Gastroesophageal sphincter (tissue), 3 donors: ENCODE results near the gene ZFYVE16.

ENCODE experiments used
- EP300 ChIP-seq: sonication (generic); formaldehyde crosslinking; IDR thresholded peaks from one replicate; pipeline ENCODE4 v1.6.1; 2017; ENCODE audit warnings: antibody characterized with exemption, mild to moderate bottlenecking
- POLR2A ChIP-seq, 2 donors: fragments of 450-650 bp; IDR thresholded peaks; one replicate each; pipeline ENCODE4 v1.6.1; 2017; ENCODE audit warnings: antibody characterized with exemption in 2 of 2, mild to moderate bottlenecking in 2 of 2, moderate library complexity in 1 of 2
- TF ChIP-seq, protein P1 (sequence below), 4 experiments: fragments of 200-600 bp in 2 of 4; fragments of 450-650 bp in 2 of 4; sonication (generic) in 1 of 4; IDR thresholded peaks; one replicate each; pipeline ENCODE4 v1.5.1; 2017 to 2019; ENCODE audit warnings: antibody characterized with exemption in 4 of 4, mild to moderate bottlenecking in 2 of 4, moderate library complexity in 2 of 4

GRCh38 chr5:80466669-80467485 lies 59.0 kb downstream of the ZFYVE16 start:
- TF ChIP-seq, protein P1, sequence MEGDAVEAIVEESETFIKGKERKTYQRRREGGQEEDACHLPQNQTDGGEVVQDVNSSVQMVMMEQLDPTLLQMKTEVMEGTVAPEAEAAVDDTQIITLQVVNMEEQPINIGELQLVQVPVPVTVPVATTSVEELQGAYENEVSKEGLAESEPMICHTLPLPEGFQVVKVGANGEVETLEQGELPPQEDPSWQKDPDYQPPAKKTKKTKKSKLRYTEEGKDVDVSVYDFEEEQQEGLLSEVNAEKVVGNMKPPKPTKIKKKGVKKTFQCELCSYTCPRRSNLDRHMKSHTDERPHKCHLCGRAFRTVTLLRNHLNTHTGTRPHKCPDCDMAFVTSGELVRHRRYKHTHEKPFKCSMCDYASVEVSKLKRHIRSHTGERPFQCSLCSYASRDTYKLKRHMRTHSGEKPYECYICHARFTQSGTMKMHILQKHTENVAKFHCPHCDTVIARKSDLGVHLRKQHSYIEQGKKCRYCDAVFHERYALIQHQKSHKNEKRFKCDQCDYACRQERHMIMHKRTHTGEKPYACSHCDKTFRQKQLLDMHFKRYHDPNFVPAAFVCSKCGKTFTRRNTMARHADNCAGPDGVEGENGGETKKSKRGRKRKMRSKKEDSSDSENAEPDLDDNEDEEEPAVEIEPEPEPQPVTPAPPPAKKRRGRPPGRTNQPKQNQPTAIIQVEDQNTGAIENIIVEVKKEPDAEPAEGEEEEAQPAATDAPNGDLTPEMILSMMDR (IDR thresholded peaks at IDR 0.05) = no peak
- TF ChIP-seq POLR2A (IDR thresholded peaks at IDR 0.05) (no peak), EP300 (no peak)
